Endothelial cell of umbilical vein (primary cell): ENCODE results near the gene GTF3C5. TPM values are rescaled to one million over a fixed set of nuclear protein-coding genes. Genes with fewer than 3 reads are reported as not detected.
"Not testable (repeated sequence)": the region's sequence is repeated elsewhere in the genome, so short reads cannot be mapped to it uniquely, and the experiment has no call there.

Source experiments
- BruUV-seq: library from RNA; stranded (reverse); fragments of 400-500 nt; replicated peaks from 2 replicates; lab custom pipeline; 2021; lab: Mats Ljungman, UMichigan
- CTCF ChIA-PET: fragments of 300-600, 350-600 bp; sonication (Branson Sonifier 250); formaldehyde crosslinking; loops from one replicate; lab custom pipeline; 2021; ENCODE audit warnings: antibody characterized with exemption, inconsistent platforms; lab: Charles Lee
- POLR2A ChIA-PET: fragments of 300-600, 350-600 bp; sonication (Branson Sonifier 250); formaldehyde crosslinking; loops from one replicate; lab custom pipeline; 2021; ENCODE audit warnings: antibody characterized with exemption, inconsistent platforms; lab: Charles Lee
- DNase-seq: peaks from one replicate; pipeline ENCODE4 v3.0.0-alpha.2; 2011; ENCODE audit warnings: low read depth, low spot score
- FAIRE-seq: peaks from 2 replicates; lab custom pipeline; 2011; peaks lifted over from hg19 to GRCh38; lab: Jason Lieb, UNC
- H2AFZ ChIP-seq: 2 replicates; pipeline ENCODE4 v1.6.0; 2012; ENCODE audit warnings: low read depth, low read length, control low read depth, inconsistent platforms
- H3K27ac ChIP-seq: 2 replicates; pipeline ENCODE4 v1.5.1; 2011; ENCODE audit warnings: low read depth, mild to moderate bottlenecking, control low read depth, low read length, moderate library complexity; ENCODE audit not compliant: insufficient read depth
- H3K27me3 ChIP-seq, 2 experiments: 2 replicates each; pipeline versions ENCODE4 v1.6.0 to v1.6.1; 2011; ENCODE audit warnings: low read length in 2 of 2, mixed read lengths in 1 of 2; ENCODE audit not compliant: control insufficient read depth in 2 of 2, insufficient read depth in 2 of 2
- H3K36me3 ChIP-seq, 2 experiments: 2 replicates in 1 of 2; 3 replicates in 1 of 2; pipeline ENCODE4 v1.5.1; 2011; ENCODE audit warnings: low read length in 2 of 2, mild to moderate bottlenecking in 1 of 2, moderate library complexity in 1 of 2; ENCODE audit not compliant: control insufficient read depth in 2 of 2, insufficient read depth in 2 of 2; ENCODE audit errors: extremely low read depth in 1 of 2
- H3K4me1 ChIP-seq: 3 replicates; pipeline ENCODE4 v1.5.1; 2011; ENCODE audit warnings: mild to moderate bottlenecking, low read length; ENCODE audit not compliant: control insufficient read depth, insufficient read depth; ENCODE audit errors: extremely low read depth
- H3K4me2 ChIP-seq: 2 replicates; pipeline ENCODE4 v1.6.1; 2011; ENCODE audit warnings: low read length, control low read depth, mixed read lengths; ENCODE audit not compliant: insufficient read depth
- H3K4me3 ChIP-seq, 3 experiments: fragments of 200-600 bp in 1 of 3; sonication (generic), shearing (Covaris generic) in 1 of 3; replicated peaks in 1 of 3; 2 replicates each; pipeline ENCODE4 v1.5.1; 2011 to 2016; ENCODE audit warnings: control low read depth in 3 of 3, low read length in 3 of 3, mild to moderate bottlenecking in 2 of 3, inconsistent platforms in 1 of 3, low read depth in 1 of 3, moderate library complexity in 1 of 3; ENCODE audit not compliant: insufficient read depth in 1 of 3
- H3K79me2 ChIP-seq: 2 replicates; pipeline ENCODE4 v1.6.0; 2012; ENCODE audit warnings: low read length, inconsistent platforms; ENCODE audit not compliant: control insufficient read depth, insufficient read depth
- H3K9ac ChIP-seq: replicated peaks from 2 replicates; pipeline ENCODE3; 2011; ENCODE audit warnings: low read length, control low read depth; ENCODE audit not compliant: insufficient read depth; ENCODE audit errors: extremely low read depth
- H3K9me1 ChIP-seq: replicated peaks from 3 replicates; pipeline ENCODE4 v1.6.0; 2011; ENCODE audit warnings: mild to moderate bottlenecking, low read length; ENCODE audit not compliant: control insufficient read depth, insufficient read depth; ENCODE audit errors: extremely low read depth
- H3K9me3 ChIP-seq: replicated peaks from 2 replicates; pipeline ENCODE4 v1.5.1; 2012; ENCODE audit warnings: low read length, inconsistent platforms; ENCODE audit not compliant: control insufficient read depth, insufficient read depth
- H4K20me1 ChIP-seq: replicated peaks from 2 replicates; pipeline ENCODE3; 2011; ENCODE audit warnings: mild to moderate bottlenecking, low read length; ENCODE audit not compliant: control insufficient read depth, insufficient read depth; ENCODE audit errors: extremely low read depth
- CTCF ChIP-seq, 2 donors: IDR thresholded peaks; 1 replicate in 1 of 2; 2 replicates in 1 of 2; pipeline ENCODE4 v1.5.1; 2011; ENCODE audit warnings: low read length in 2 of 2, mild to moderate bottlenecking in 2 of 2, moderate library complexity in 2 of 2, control low read depth in 1 of 2, inconsistent platforms in 1 of 2, low read depth in 1 of 2; ENCODE audit not compliant: insufficient read depth in 1 of 2; ENCODE audit errors: extremely low read depth in 1 of 2
- EZH2 ChIP-seq: IDR thresholded peaks from 2 replicates; pipeline ENCODE4 v1.6.1; 2012; ENCODE audit warnings: borderline replicate concordance, low read depth, mild to moderate bottlenecking, moderate library complexity, low read length, inconsistent platforms; ENCODE audit not compliant: severe bottlenecking
- FOS ChIP-seq: IDR thresholded peaks from 2 replicates; pipeline ENCODE4 v1.6.1; 2011; ENCODE audit warnings: mild to moderate bottlenecking, low read length, moderate library complexity, borderline replicate concordance; ENCODE audit not compliant: insufficient read depth
- GATA2 ChIP-seq: IDR thresholded peaks from 2 replicates; pipeline ENCODE4 v1.7.0; 2011; ENCODE audit warnings: low read depth, mild to moderate bottlenecking, moderate library complexity, mixed read lengths, low read length; ENCODE audit not compliant: insufficient read length, insufficient read depth
- JUN ChIP-seq: IDR thresholded peaks from 2 replicates; pipeline ENCODE4 v1.6.1; 2011; ENCODE audit warnings: borderline replicate concordance, low read depth; ENCODE audit not compliant: insufficient read length, insufficient read depth
- MAX ChIP-seq: IDR thresholded peaks from 2 replicates; pipeline ENCODE4 v1.6.1; 2011; ENCODE audit not compliant: insufficient read depth, insufficient read length
- MYC ChIP-seq: IDR thresholded peaks from one replicate; pipeline ENCODE4 v1.6.1; 2011; ENCODE audit warnings: mild to moderate bottlenecking, low read depth, low read length
- POLR2A ChIP-seq: IDR thresholded peaks from 2 replicates; pipeline ENCODE4 v1.6.1; 2012; ENCODE audit warnings: low read depth, mild to moderate bottlenecking, control low read depth, low read length
- POLR2AphosphoS5 ChIP-seq: IDR thresholded peaks from 2 replicates; pipeline ENCODE4 v1.6.1; 2012; ENCODE audit warnings: low read depth, mild to moderate bottlenecking, control low read depth, low read length, moderate library complexity; ENCODE audit not compliant: insufficient read depth
- dilution Hi-C: fragments of 300-500 bp; cut with MboI; formaldehyde crosslinking; loops from one replicate; pipeline ENCODE4 v1.15.0; 2019; ENCODE audit warnings: low sequenced_read_pairs; ENCODE audit not compliant: extremely low pct_ligation_motif_present
- intact Hi-C: fragments of 100-400 bp; cut with micrococcal nuclease; formaldehyde crosslinking; loops from one replicate; pipeline ENCODE4 v1.10.0; 2022
- polyA plus RNA-seq, 4 experiments: library from polyadenylated mRNA; depleted of rRNA in 3 of 4; stranded (reverse) in 3 of 4; unstranded in 1 of 4; fragments of >200 nt; gene quantifications; 2 replicates each; pipeline versions ENCODE4 v1.2.1 to v1.2.3, GENCODE V29; 2011 to 2012; ENCODE audit warnings: missing spikeins in 1 of 4
- total RNA-seq: library from RNA; stranded (reverse); gene quantifications from 2 replicates; pipeline ENCODE4 v1.2.3, GENCODE V29; 2021

The GTF3C5 gene
- total and polyA plus RNA-seq, 2 donors (not counting 3 experiments of a cell fraction or from before 2014, with no cell fraction given): 65.6 to 73.8 TPM

GRCh38 chr9:133090752-133091385, 60.1 kb downstream of the GTF3C5 start:
- dilution Hi-C loops: no loop called here
- POLR2A ChIA-PET: no interaction called here

GRCh38 chr9:133094351-133094750, 63.6 kb downstream of the GTF3C5 start:
- H3K4me3 ChIP-seq, DNase-seq, H4K20me1 ChIP-seq, H3K9me1 ChIP-seq, intact Hi-C loops, dilution Hi-C loops, BruUV-seq, H3K4me2 ChIP-seq, H2AFZ ChIP-seq, H3K79me2 ChIP-seq, H3K9me3 ChIP-seq, POLR2A ChIA-PET, FAIRE-seq, H3K9ac ChIP-seq, H3K27me3 ChIP-seq, H3K27ac ChIP-seq, H3K4me1 ChIP-seq: not testable (repeated sequence)
- H3K36me3 ChIP-seq: peaks cover 2 to 13% of the 10 kb centered on the region in 2 experiments
- CTCF ChIA-PET: interaction anchor here (0.7 to 5.6 kb wide), 4 partner anchors 10 to 68 kb away, joined by 3 to 23 read pairs (median 3); partner anchors contain the start of gene GTF3C5

More at GRCh38 chr9:133090752-133091385, 60.1 kb downstream of the GTF3C5 start:
- H3K9ac ChIP-seq: no peak overlapping the region
- BruUV-seq: no TSS peak
- no peaks in the 10 kb centered on the region for H3K4me1 ChIP-seq
- no peaks in the 10 kb centered on the region for H4K20me1 ChIP-seq
- no peak for FAIRE-seq
- no peak for DNase-seq
- H3K36me3 ChIP-seq: no peaks in the 10 kb centered on the region
- H3K4me2 ChIP-seq: no peak overlapping the region
- no peak overlapping the region for H3K27ac ChIP-seq
- H2AFZ ChIP-seq: no peak overlapping the region
- CTCF ChIA-PET: interaction anchor here (1.0 to 1.3 kb wide), 3 partner anchors 12 to 42 kb away, joined by 3 read pairs; no protein-coding TSS in a partner anchor
- no peaks in the 10 kb centered on the region for H3K9me1 ChIP-seq
- intact Hi-C loops: no loop called here
- H3K9me3 ChIP-seq: no peaks in the 10 kb centered on the region
- TF ChIP-seq MAX (no peak), JUN (no peak), GATA2 (no peak), MYC (no peak), EZH2 (no peak), POLR2AphosphoS5 (no peak), POLR2A (no peak), CTCF (IDR thresholded peaks at IDR 0.05; ENCODE audit: extremely low read depth in 1 of 2, insufficient read depth in 1 of 2, low read depth in 1 of 2, low read length in 2 of 2) (no peak), FOS (no peak)
- H3K27me3 ChIP-seq: no peaks in the 10 kb centered on the region
- H3K79me2 ChIP-seq: no peaks in the 10 kb centered on the region
- no peak overlapping the region for H3K4me3 ChIP-seq
